D721Med (cell line): ENCODE results near the gene BTNL9.
A peak's percentile ranks its signal among the peaks of the same experiment; 100 is the strongest.
"Not testable (repeated sequence)": the region's sequence is repeated elsewhere in the genome, so short reads cannot be mapped to it uniquely, and the experiment has no call there.

Source experiments
- DNase-seq: peaks from one replicate; pipeline ENCODE4 v3.0.0; 2011; ENCODE audit warnings: low spot score; ENCODE audit not compliant: insufficient read length
- FAIRE-seq: peaks from 2 replicates; lab custom pipeline; 2011; peaks lifted over from hg19 to GRCh38; lab: Jason Lieb, UNC
- CTCF ChIP-seq: IDR thresholded peaks from 2 replicates; pipeline ENCODE4 v1.5.1; 2012; ENCODE audit warnings: mild to moderate bottlenecking, control low read depth; ENCODE audit not compliant: insufficient read depth; ENCODE audit errors: missing control alignments

BTNL9 gene

GRCh38 chr5:181039931-181040630 is at the start of gene BTNL9:
Gene BTNL9, plus strand, starts transcription at chr5:181040266. Its CDS starts 5,224 bp downstream, at chr5:181045490.
- no peak for DNase-seq
- FAIRE-seq, result no peak
- no peak for TF ChIP-seq CTCF

GRCh38 chr5:180990882-180991242 is 49.2 kb upstream of the BTNL9 start:
- TF ChIP-seq CTCF, result no peak
- no peak for FAIRE-seq

GRCh38 chr5:181001947-181002346 is 38.1 kb upstream of the BTNL9 start:
- peak; percentile 67 for FAIRE-seq

More at GRCh38 chr5:180990882-180991242, 49.2 kb upstream of the BTNL9 start:
- DNase-seq, result no peak

GRCh38 chr5:181005791-181006190 is 34.3 kb upstream of the BTNL9 start:
- no peak for DNase-seq
- no peak for TF ChIP-seq CTCF
- FAIRE-seq, result no peak

More at GRCh38 chr5:181001947-181002346, 38.1 kb upstream of the BTNL9 start:
- TF ChIP-seq CTCF, result no peak
- no peak for DNase-seq

- DNase-seq (no peak), FAIRE-seq (no peak)
- TF ChIP-seq CTCF, result no peak
These were observed 31.9 kb upstream of the BTNL9 start for GRCh38 chr5:181008136-181008535.

GRCh38 chr5:181010018-181010417 is 30.0 kb upstream of the BTNL9 start:
- FAIRE-seq, DNase-seq: not testable (repeated sequence)

- not testable (repeated sequence) for FAIRE-seq, DNase-seq
These were observed 25.4 kb upstream of the BTNL9 start for GRCh38 chr5:181014654-181015053.

GRCh38 chr5:181017448-181017847 is 22.6 kb upstream of the BTNL9 start:
- DNase-seq, FAIRE-seq: not testable (repeated sequence)

- DNase-seq, result no peak
- no peak for FAIRE-seq
- no peak for TF ChIP-seq CTCF
These were observed 19.4 kb upstream of the BTNL9 start for GRCh38 chr5:181020688-181021087.
